K562 (cell line): ENCODE measurements around the gene LBR. TPM values are rescaled to one million over a fixed set of nuclear protein-coding genes. Genes with fewer than 3 reads are reported as not detected.

Source experiments
- BACH1 ChIP-seq: fragments of 200-800 bp; sonication (Bioruptor generic); IDR thresholded peaks from 2 replicates; pipeline ENCODE4 v1.6.1; 2016; ENCODE audit warnings: missing genetic modification characterization, missing compliant biosample characterization
- CEBPB ChIP-seq: fragments of 450-650 bp; IDR thresholded peaks from 2 replicates; pipeline ENCODE4 v1.6.1; 2016; ENCODE audit warnings: missing genetic modification characterization, missing compliant biosample characterization
- CHAMP1 ChIP-seq: fragments of 450-650 bp; IDR thresholded peaks from 2 replicates; pipeline ENCODE4 v1.6.1; 2016; ENCODE audit warnings: mild to moderate bottlenecking
- CHCHD3 ChIP-seq: fragments of 250-450 bp; sonication (Bioruptor Pico); IDR thresholded peaks from 2 replicates; pipeline ENCODE4 v2.1.2; 2022; ENCODE audit warnings: mild to moderate bottlenecking
- ELK3 ChIP-seq: fragments of 450-650 bp; formaldehyde crosslinking; IDR thresholded peaks from 2 replicates; pipeline ENCODE4 v1.4.0; 2020; ENCODE audit warnings: mild to moderate bottlenecking
- FOXM1 ChIP-seq, 2 experiments: fragments of 450-650 bp in 1 of 2; sonication (generic) in 1 of 2; formaldehyde crosslinking in 1 of 2; IDR thresholded peaks; 2 replicates each; pipeline versions ENCODE4 v1.6.1 to v1.9.0; 2017 to 2022; ENCODE audit warnings: low read depth in 2 of 2, mild to moderate bottlenecking in 2 of 2, missing genetic modification reagents in 1 of 2, moderate library complexity in 1 of 2
- FOXP1 ChIP-seq: sonication (generic); formaldehyde crosslinking; IDR thresholded peaks from 2 replicates; pipeline ENCODE4 v1.8.0; 2022; ENCODE audit warnings: mild to moderate bottlenecking, missing genetic modification reagents
- FUS ChIP-seq: fragments of 200-400 bp; formaldehyde crosslinking; optimal IDR thresholded peaks from 2 replicates; pipeline ENCODE3; 2017; ENCODE audit warnings: low read depth, low read length
- MLLT1 ChIP-seq, 2 experiments: fragments of 450-650 bp; IDR thresholded peaks; 2 replicates each; pipeline ENCODE4 v1.6.1; 2016
- MTA2 ChIP-seq: fragments of 450-650 bp; IDR thresholded peaks from 2 replicates; pipeline ENCODE4 v1.6.1; 2016; ENCODE audit warnings: low read depth
- NR3C1 ChIP-seq: sonication (generic); formaldehyde crosslinking; IDR thresholded peaks from 2 replicates; pipeline ENCODE4 v1.8.1; 2022; ENCODE audit warnings: missing genetic modification reagents
- PCBP2 ChIP-seq: fragments of 200-400 bp; formaldehyde crosslinking; IDR thresholded peaks from 2 replicates; pipeline ENCODE4 v1.6.1; 2018; ENCODE audit warnings: low read length, low read depth, mild to moderate bottlenecking, moderate library complexity; ENCODE audit not compliant: poor library complexity, severe bottlenecking
- POLR2H ChIP-seq: IDR thresholded peaks from 2 replicates; pipeline ENCODE4 v1.6.1; 2016; ENCODE audit warnings: missing genetic modification characterization, low read depth, mild to moderate bottlenecking, control low read depth, missing compliant biosample characterization, moderate library complexity
- RUNX1 ChIP-seq: sonication (generic); IDR thresholded peaks from 2 replicates; pipeline ENCODE4 v1.6.1; 2016; ENCODE audit warnings: antibody characterized with exemption, low read depth
- TEAD4 ChIP-seq, 2 experiments: sonication (generic) in 1 of 2; formaldehyde crosslinking in 1 of 2; IDR thresholded peaks; 2 replicates each; pipeline versions ENCODE4 v1.6.1 to v1.8.0; 2012 to 2022; ENCODE audit warnings: borderline replicate concordance in 1 of 2, inconsistent platforms in 1 of 2, low read length in 1 of 2, mild to moderate bottlenecking in 1 of 2, missing genetic modification reagents in 1 of 2
- XRCC3 ChIP-seq: fragments of 450-650 bp; IDR thresholded peaks from 2 replicates; pipeline ENCODE4 v1.6.1; 2017; ENCODE audit warnings: mild to moderate bottlenecking, moderate library complexity
- ZNF143 ChIP-seq: sonication (generic); formaldehyde crosslinking; IDR thresholded peaks from 2 replicates; pipeline ENCODE4 v1.9.0; 2022; ENCODE audit warnings: mild to moderate bottlenecking, missing genetic modification reagents
- ZNF57 ChIP-seq: fragments of 450-650 bp; formaldehyde crosslinking; IDR thresholded peaks from 2 replicates; pipeline ENCODE4 v1.4.0; 2020; ENCODE audit warnings: mild to moderate bottlenecking, moderate library complexity
- polyA plus RNA-seq, 8 experiments: library from polyadenylated mRNA; depleted of rRNA in 4 of 8; stranded (reverse) in 5 of 8; unstranded in 3 of 8; fragments of >200 nt; fragmentation: Nextera tagmentation in 2 of 8; fragmentation: Illumina TruSeq in 1 of 8; extraction: Ambion mirVana in 2 of 8; extraction: Trizol in 1 of 8; gene quantifications; 2 replicates each; pipeline versions ENCODE4 v1.2.1 to v1.2.3, GENCODE V29; 2011 to 2014; ENCODE audit warnings: inconsistent platforms in 1 of 8, missing spikeins in 1 of 8
- total RNA-seq, 7 experiments: library from RNA; depleted of rRNA in 6 of 7; stranded (reverse); fragments of >200 nt in 6 of 7; fragmentation: Illumina TruSeq in 2 of 7; extraction: Trizol in 2 of 7; gene quantifications; 2 replicates each; pipeline versions ENCODE4 v1.2.1 to v1.2.3, GENCODE V29; 2011 to 2021; ENCODE audit warnings: low replicate concordance in 1 of 7
- TF ChIP-seq, protein P1 (sequence below): fragments of 250-450 bp; sonication (Bioruptor Pico); IDR thresholded peaks from 2 replicates; pipeline ENCODE4 v1.5.0; 2021
- TF ChIP-seq, protein P2 (sequence below), 2 experiments: fragments of 450-650 bp; conservative IDR thresholded peaks; 2 replicates each; pipeline ENCODE4 v1.6.1; 2017; ENCODE audit warnings: mild to moderate bottlenecking in 2 of 2, moderate library complexity in 2 of 2

The LBR gene
- total and polyA plus RNA-seq, 9 of the 15 experiments (the other 6 are each of a cell fraction or from before 2014, with no cell fraction given): 102 to 229 (median 197) TPM

DNA sequence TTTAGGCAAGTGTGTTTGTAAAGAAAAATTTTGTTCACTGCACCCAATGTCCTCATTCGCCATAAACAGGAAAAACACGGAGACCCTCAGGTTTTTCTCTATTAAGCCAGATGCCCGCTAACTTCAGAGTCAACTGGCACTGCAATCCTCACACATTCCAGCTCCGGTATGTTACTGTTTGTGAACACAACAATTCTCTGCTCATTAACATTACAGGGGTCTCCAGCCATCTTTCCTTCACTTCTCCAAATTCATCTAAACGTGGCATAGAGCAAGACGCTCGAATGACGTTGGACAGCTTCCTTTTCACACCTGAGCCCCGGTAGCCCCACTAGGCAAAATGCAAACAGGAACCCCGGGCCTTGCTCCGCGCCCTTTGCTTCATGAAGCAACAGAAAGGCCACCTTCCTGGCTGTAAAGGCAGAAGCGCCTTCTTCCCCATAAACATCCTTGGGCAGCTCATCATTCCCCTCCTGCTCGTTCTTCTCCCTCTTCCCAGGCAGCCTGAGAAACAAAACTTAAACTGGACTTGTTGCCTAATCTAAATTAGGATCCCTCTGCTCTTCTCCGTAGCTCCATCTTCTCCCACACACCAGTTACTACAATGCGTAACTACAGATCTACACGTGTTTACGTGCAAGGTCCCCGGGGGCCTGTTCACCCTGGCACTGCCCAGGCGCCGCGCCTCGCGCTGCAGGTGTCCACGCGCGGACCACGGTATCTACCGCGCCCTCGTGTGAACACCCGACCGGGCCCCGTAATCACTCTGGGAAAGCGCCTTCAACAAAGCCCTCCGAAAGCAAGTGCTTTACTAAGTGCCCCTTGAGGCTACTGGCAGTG, 1.2 kb downstream of the LBR start (continued):
- TF ChIP-seq MTA2 (0 out of 2 replicates have a peak, but pooled peaks have one; percentile 23), PCBP2 (no peak), ZNF57 (CRISPR knock-in tag) (no peak), XRCC3 (no peak), FOXM1 (IDR thresholded peaks at IDR 0.05; ENCODE audit: low read depth) (no peak), FOXM1 (CRISPR knock-in tag; IDR thresholded peaks at IDR 0.05; ENCODE audit: low read depth) (no peak), FUS (no peak), POLR2H (no peak), RUNX1 (0 out of 2 replicates have a peak, but pooled peaks have one; percentile 23), BACH1 (tag) (no peak), FOXP1 (CRISPR knock-in tag) (no peak), CHAMP1 (no peak), CEBPB (tag) (0 out of 2 replicates have a peak, but pooled peaks have one; percentile 28), MLLT1 (IDR thresholded peaks at IDR 0.05) (no peak), NR3C1 (0 out of 2 replicates have a peak, but pooled peaks have one; percentile 25), ZNF143 (CRISPR knock-in tag) (no peak), TEAD4 (IDR thresholded peaks at IDR 0.05; ENCODE audit: low read length) (no peak), TEAD4 (CRISPR knock-in tag; IDR thresholded peaks at IDR 0.05; ENCODE audit: borderline replicate concordance) (no peak), ELK3 (CRISPR knock-in tag) (no peak), CHCHD3 (CRISPR knock-in tag) (no peak)
- TF ChIP-seq, protein P1, sequence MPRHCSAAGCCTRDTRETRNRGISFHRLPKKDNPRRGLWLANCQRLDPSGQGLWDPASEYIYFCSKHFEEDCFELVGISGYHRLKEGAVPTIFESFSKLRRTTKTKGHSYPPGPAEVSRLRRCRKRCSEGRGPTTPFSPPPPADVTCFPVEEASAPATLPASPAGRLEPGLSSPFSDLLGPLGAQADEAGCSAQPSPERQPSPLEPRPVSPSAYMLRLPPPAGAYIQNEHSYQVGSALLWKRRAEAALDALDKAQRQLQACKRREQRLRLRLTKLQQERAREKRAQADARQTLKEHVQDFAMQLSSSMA (CRISPR knock-in tag): no peak
- TF ChIP-seq, protein P2, sequence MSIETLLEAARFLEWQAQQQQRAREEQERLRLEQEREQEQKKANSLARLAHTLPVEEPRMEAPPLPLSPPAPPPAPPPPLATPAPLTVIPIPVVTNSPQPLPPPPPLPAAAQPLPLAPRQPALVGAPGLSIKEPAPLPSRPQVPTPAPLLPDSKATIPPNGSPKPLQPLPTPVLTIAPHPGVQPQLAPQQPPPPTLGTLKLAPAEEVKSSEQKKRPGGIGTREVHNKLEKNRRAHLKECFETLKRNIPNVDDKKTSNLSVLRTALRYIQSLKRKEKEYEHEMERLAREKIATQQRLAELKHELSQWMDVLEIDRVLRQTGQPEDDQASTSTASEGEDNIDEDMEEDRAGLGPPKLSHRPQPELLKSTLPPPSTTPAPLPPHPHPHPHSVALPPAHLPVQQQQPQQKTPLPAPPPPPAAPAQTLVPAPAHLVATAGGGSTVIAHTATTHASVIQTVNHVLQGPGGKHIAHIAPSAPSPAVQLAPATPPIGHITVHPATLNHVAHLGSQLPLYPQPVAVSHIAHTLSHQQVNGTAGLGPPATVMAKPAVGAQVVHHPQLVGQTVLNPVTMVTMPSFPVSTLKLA (conservative IDR thresholded peaks at IDR 0.05): peak; percentile 70 to 71
